GM21717 (cell line): ENCODE data around the gene KCND2.
"Not testable (repeated sequence)": the region's sequence is repeated elsewhere in the genome, so short reads cannot be mapped to it uniquely, and the experiment has no call there.

Experiments used
- ATAC-seq: cut with Tn5 transposase; IDR thresholded peaks from one replicate; pipeline ENCODE4 v1.9.1; 2021; ENCODE audit warnings: mild to moderate bottlenecking, moderate library complexity; ENCODE audit not compliant: unreplicated experiment

The KCND2 gene

GRCh38 chr7:120578657-120579056 lies 305.7 kb downstream of the KCND2 start:
- not testable (repeated sequence) for ATAC-seq

- ATAC-seq = no peak
Observed at GRCh38 chr7:120582916-120583315, 309.9 kb downstream of the KCND2 start.

DNA sequence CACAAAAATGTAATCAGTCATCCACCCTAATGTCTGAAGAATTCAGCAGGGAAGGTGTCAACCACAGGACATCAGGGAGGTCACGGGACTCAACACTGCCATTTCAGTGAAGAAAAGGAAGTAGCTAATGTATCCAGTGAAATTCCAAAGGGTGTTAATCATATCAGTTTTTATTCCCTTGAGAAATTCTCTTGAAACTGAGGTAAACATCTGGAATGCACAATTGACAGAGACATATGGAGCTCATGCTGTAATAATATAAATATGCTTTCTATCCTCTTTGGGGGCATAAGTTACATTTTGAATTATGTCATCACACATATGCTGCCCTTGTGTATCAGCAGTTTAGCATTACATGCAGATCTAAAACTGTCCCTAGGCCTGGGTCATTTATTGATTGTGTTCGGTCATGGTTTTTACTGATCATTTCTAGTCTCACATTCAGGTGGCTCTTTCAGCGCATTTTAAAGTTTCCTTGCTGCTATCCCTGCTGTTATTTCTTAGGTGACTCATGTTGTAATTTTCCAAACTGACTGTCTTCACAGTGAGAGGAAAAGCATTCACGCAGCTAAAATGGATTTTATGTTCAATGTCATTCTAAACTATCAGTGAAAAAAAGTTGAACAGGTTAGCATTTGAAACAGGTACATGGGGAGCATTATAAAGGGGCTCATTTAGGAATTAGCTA lies 311.1 kb downstream of the KCND2 start:
- no peak for ATAC-seq

DNA sequence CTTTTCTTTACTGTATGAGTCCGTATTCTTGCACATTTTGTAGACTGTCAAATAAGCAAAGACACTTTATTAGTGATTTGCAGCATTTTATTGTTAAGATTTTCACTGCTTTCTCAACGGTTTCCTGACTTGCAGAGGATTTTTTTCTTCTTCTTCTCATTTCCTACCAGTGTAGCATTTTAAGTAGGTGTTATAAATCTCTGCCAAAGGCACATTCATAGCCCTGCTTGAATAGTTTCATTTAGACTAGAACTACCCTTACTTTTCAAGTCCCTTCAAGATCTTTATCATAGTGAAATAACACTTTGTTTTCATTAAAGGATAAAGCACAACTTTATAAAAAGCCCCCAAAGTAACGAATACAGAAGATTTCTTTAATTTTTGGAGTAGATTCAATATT lies 313.6 kb downstream of the KCND2 start:
- ATAC-seq = no peak

DNA sequence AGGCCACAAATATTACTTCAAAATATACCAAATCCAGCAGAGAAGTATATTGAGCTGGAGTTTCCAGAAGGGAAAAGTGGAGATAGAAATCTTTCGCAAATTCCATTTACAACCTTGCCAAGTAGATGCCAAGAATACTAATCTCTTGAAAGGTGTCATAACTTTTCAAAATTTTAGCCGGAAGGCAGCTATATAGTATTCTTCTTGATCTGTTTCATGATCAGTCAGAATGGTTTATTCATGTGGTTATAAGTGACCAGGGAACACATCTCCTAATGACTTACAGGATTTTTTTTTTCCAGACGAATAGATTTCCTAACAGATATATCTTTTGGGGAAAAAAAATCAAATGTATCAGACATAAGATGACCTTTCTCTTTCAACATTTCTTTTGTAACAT lies 314.3 kb downstream of the KCND2 start:
- no peak for ATAC-seq

- no peak for ATAC-seq
Observed at GRCh38 chr7:120588416-120588815, 315.4 kb downstream of the KCND2 start.

DNA sequence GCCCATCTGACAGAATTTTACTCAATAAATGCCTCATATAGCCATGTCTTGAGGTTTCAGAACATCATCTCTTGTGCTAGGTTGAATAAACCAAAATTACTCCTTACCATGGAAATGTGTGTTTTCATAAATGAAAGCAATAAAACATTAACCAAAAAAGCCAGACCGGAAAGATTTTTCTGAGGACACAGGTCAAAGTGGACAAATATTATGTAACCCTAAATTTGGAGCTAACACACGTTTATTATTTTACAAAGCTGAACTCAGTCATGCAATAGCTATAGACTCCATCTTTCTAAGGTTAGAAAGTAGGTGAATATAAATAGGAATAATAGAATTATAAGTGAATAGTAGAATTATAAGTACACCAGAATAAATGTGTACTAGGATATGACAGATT lies 315.9 kb downstream of the KCND2 start:
- no peak for ATAC-seq

GRCh38 chr7:120600607-120601006 lies 327.6 kb downstream of the KCND2 start:
- no peak for ATAC-seq

GRCh38 chr7:120603366-120603765 lies 330.4 kb downstream of the KCND2 start:
- ATAC-seq = no peak

DNA sequence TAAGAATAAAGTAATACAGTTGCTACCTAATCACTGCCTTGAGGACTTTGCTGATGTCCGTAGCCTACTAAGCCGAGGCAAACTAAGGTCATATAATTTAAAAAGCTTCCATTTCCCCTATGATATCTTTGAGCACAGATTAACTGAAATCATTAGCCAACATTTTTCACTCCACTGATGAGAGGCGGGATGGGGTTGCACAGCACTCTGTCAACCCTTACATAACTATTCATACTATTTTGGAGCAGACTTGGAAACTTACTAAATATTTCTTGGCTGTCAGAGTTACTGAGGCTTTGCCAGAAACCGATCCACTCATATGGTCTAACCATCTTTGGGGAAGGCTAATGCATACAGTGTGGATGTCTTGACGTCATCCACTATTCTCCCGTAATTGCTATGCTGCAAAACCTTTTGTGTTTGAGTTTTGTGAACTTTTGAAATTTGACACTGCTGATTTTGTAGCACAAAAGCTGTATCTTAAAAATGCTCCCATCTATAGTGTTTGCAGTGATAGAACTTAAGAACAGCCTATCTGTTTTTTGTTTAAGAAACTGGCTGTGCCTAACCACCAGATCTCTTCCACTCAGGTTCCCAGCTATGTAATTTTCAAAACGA lies 336.3 kb downstream of the KCND2 start:
- no peak for ATAC-seq

- ATAC-seq = no peak
Observed at GRCh38 chr7:120611975-120612374, 339.0 kb downstream of the KCND2 start.

- peak; percentile 48 for ATAC-seq
Observed at GRCh38 chr7:120615703-120616102, 342.7 kb downstream of the KCND2 start.

GRCh38 chr7:120617275-120617674 lies 344.3 kb downstream of the KCND2 start:
- no peak for ATAC-seq

GRCh38 chr7:120628251-120628650 lies 355.3 kb downstream of the KCND2 start:
- ATAC-seq = no peak

DNA sequence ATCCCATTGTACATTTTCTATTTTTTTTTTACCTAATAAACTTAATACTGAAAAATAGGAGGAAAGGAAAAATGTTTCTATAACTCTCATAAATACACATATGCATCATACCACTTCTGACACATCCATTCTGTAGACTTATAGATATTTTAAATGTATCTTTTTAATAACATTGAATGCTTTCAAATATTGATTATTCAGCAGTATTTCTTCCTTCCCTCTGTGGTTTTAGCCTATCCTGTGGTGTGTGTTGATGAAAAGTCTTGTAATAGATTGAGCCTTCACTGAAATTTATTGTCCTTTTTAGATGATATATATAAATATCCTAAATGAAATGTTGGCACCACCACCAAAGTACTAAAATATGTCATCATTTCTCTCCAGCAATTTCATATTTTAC lies 366.9 kb downstream of the KCND2 start:
- ATAC-seq = no peak

- ATAC-seq = no peak
Observed at GRCh38 chr7:120645966-120646365, 373.0 kb downstream of the KCND2 start.

DNA sequence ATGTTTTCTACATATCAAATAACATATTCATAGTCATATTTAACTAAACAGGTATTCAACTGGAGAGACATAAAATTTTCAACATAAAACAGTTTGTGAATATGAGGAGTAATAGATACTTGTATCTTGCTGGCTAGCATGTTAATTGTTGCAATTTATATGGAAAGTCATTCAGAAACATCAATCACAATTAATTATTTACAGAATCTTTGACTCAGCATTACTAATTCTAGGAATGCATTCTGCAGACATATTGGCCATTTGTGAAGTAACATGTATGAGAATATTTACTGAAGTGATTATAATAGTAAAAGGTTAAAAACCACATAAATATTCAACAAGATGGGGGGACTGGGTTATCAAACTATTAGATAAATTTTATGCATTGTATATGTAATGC lies 381.3 kb downstream of the KCND2 start:
- no peak for ATAC-seq

GRCh38 chr7:120658516-120658915 lies 385.5 kb downstream of the KCND2 start:
- no peak for ATAC-seq

DNA sequence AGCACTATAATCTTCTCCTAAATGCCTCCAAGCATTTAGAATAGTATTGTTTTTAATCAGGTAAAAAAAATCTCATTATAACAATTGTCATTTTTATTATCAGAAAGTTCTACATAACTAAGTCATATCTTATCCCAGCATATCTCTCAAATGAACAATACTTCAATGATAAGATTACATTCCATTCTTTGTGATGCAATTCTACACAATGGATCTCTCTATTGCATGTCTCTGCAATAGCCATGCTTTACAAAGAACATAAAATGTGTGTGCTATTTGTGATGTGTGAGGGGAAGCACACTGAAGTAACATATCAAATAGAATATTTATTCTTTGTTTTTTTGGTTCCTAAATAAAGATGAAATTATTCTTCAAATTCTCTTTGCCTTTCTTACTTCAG lies 389.3 kb downstream of the KCND2 start:
- ATAC-seq = no peak

DNA sequence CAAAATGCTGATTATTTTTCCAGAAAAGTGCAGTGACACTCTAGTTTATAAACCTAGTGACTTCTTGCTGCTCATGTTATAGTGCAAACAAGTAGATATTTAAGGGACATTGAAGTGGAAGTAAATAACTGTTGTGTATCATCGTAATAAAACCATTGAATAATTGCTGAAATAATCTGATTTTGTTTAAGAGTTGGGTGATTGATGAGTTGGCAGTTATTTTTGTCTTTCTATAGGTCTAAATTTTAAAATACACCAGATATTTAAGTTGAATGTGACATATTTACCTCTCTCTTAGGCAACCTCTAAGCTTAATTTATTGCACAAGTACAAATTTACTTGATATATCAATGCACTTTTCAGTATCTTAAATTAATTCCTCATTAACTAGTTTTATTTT lies 392.1 kb downstream of the KCND2 start:
- no peak for ATAC-seq

- ATAC-seq = no peak
Observed at GRCh38 chr7:120675076-120675475, 402.1 kb downstream of the KCND2 start.

DNA sequence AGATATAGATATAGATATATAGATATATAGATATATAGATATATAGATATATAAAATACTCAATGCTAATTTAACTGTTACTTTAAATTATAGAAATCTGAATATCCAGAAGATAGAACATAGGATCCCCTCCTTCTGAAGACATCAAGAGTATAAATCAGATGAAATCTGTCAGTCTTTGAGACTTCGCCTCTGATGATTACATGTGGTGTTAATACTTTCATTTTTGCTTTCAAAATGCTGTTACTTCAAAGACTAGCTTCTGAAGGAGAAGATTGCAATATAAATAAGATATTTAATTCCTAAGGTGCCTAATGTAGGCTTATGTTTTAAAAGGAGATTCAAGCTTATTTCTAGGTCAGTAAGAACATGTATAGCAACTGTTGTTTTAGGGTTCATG lies 404.6 kb downstream of the KCND2 start:
- no peak for ATAC-seq

- no peak for ATAC-seq
Observed at GRCh38 chr7:120680985-120681384, 408.0 kb downstream of the KCND2 start.
